RWPE2 (cell line): Measurements from ENCODE around the gene TCEAL3.
A peak's percentile ranks its signal among the peaks of the same experiment; 100 is the strongest.

Experiments
- ATAC-seq: fragments of 200-7000 bp; cut with Tn5 transposase; 3 replicates; pipeline ENCODE4 v1.9.1; 2021; ENCODE audit warnings: low read depth
- DNase-seq: peaks from one replicate; pipeline ENCODE4 v3.0.0-alpha.2; 2020; ENCODE audit warnings: low spot score
- H3K27ac ChIP-seq: fragments of 450-650 bp; 2 replicates; pipeline ENCODE4 v1.5.1; 2017; ENCODE audit warnings: mild to moderate bottlenecking; ENCODE audit not compliant: poor library complexity, severe bottlenecking
- H3K27me3 ChIP-seq: fragments of 250-450 bp; sonication (Bioruptor Pico); 2 replicates; pipeline ENCODE4 v1.5.1; 2021; ENCODE audit warnings: mild to moderate bottlenecking, moderate library complexity; ENCODE audit not compliant: insufficient read depth, poor library complexity, severe bottlenecking
- H3K36me3 ChIP-seq: fragments of 250-450 bp; sonication (Bioruptor Pico); 2 replicates; pipeline ENCODE4 v1.5.1; 2020; ENCODE audit warnings: low read depth, mild to moderate bottlenecking, moderate library complexity
- H3K4me1 ChIP-seq: fragments of 250-450 bp; sonication (Bioruptor Pico); 2 replicates; pipeline ENCODE4 v1.5.1; 2021; ENCODE audit warnings: mild to moderate bottlenecking, moderate library complexity; ENCODE audit not compliant: insufficient read depth, poor library complexity, severe bottlenecking
- H3K4me3 ChIP-seq: fragments of 250-450 bp; sonication (Bioruptor Pico); 2 replicates; pipeline ENCODE4 v1.5.1; 2021; ENCODE audit warnings: mild to moderate bottlenecking, moderate library complexity; ENCODE audit not compliant: severe bottlenecking
- H3K9me3 ChIP-seq: fragments of 250-450 bp; sonication (Bioruptor Pico); 2 replicates; pipeline ENCODE4 v1.5.1; 2021; ENCODE audit warnings: mild to moderate bottlenecking, moderate library complexity; ENCODE audit not compliant: severe bottlenecking
- TF ChIP-seq, protein P1 (sequence below): fragments of 450-650 bp; IDR thresholded peaks from one replicate; pipeline ENCODE4 v1.5.1; 2017; ENCODE audit warnings: mild to moderate bottlenecking, moderate library complexity; ENCODE audit not compliant: poor library complexity, severe bottlenecking

TCEAL3 gene

DNA sequence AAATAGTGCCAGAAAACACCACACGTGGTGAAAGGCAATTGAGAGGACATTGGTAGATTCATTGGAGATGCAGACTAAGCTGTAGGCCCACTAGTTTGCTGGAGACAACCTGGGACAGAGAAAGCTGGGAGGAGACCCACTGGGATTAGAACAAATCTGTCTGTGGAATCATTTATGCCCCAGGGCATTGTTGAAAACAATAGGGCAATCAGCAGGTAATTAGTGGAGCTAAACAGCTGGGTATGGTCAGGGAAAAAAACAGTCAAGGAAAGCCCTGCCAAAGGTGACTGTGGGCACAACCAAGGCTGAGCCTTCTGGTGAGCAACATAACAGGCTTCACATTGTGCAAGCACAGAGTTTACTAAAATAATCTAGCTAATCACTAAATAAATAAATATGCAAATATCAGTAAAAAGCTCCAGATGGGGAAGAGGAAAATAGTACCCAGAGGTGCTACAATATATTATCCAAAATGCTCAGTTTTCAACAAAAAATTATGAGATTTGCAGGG lies 9.0 kb downstream of the TCEAL3 start:
- Histone ChIP-seq H3K27ac (peak overlapping the region; percentile 81), H3K36me3 (peaks cover 4% of the 10 kb centered on the region), H3K4me3 (no peak overlapping the region), H3K4me1 (peaks cover 16% of the 10 kb centered on the region), H3K9me3 (no peaks in the 10 kb centered on the region), H3K27me3 (no peaks in the 10 kb centered on the region)
- no peak for ATAC-seq
- TF ChIP-seq, protein P1, sequence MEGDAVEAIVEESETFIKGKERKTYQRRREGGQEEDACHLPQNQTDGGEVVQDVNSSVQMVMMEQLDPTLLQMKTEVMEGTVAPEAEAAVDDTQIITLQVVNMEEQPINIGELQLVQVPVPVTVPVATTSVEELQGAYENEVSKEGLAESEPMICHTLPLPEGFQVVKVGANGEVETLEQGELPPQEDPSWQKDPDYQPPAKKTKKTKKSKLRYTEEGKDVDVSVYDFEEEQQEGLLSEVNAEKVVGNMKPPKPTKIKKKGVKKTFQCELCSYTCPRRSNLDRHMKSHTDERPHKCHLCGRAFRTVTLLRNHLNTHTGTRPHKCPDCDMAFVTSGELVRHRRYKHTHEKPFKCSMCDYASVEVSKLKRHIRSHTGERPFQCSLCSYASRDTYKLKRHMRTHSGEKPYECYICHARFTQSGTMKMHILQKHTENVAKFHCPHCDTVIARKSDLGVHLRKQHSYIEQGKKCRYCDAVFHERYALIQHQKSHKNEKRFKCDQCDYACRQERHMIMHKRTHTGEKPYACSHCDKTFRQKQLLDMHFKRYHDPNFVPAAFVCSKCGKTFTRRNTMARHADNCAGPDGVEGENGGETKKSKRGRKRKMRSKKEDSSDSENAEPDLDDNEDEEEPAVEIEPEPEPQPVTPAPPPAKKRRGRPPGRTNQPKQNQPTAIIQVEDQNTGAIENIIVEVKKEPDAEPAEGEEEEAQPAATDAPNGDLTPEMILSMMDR: no peak
- no peak for DNase-seq

DNA sequence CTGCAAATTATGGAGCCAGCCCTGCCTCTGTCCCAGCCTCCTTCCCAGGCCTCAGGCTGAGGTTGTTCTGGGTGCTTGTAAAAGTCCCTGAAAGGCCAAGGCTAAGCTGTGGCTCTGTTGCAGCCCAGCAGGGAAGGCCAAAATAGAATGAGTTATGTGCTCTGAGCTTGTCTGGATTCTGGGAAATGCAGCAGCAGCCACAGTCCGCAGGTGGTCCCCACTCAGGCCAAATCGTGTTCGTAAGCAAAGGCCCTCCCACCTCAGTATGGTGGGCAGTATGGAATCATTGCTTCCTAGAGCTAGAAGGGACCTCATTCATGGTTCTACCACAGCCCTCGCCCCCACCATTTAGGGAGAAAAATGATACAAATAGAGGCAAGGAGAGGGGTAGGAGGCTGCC lies 16.3 kb downstream of the TCEAL3 start:
- no peaks in the 10 kb centered on the region for H3K27me3 ChIP-seq
- no peaks in the 10 kb centered on the region for H3K4me1 ChIP-seq
- H3K4me3 ChIP-seq: no peak overlapping the region
- no peaks in the 10 kb centered on the region for H3K36me3 ChIP-seq
- no peak for DNase-seq
- H3K27ac ChIP-seq: no peak overlapping the region
- no peaks in the 10 kb centered on the region for H3K9me3 ChIP-seq
- TF ChIP-seq, protein P1: no peak
- no peak for ATAC-seq

DNA sequence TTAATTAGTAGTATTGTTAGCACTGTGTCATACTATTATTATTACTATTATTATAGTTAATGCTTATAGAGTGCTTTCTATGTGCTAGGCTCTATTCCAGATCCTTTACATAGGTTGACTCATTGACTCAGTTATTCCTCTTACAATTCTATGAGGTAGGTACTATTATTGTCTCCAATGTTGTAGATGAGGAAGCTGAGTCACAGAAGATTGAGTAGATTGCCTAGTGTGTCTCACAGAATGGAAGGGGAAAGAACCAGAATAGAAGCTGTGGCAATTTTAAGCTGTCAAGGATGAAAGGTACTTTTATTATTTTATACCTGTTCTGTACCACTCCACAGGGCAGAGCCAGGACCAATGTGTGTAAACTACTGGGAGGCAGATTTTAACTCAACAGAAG lies 19.1 kb downstream of the TCEAL3 start:
- Histone ChIP-seq H3K9me3 (no peaks in the 10 kb centered on the region), H3K4me3 (no peak overlapping the region), H3K27ac (no peak overlapping the region), H3K27me3 (no peaks in the 10 kb centered on the region), H3K4me1 (no peaks in the 10 kb centered on the region), H3K36me3 (no peaks in the 10 kb centered on the region)
- ATAC-seq: 0 out of 3 replicates have a peak, but pooled peaks have one; percentile 17
- DNase-seq: no peak
- TF ChIP-seq, protein P1: no peak

DNA sequence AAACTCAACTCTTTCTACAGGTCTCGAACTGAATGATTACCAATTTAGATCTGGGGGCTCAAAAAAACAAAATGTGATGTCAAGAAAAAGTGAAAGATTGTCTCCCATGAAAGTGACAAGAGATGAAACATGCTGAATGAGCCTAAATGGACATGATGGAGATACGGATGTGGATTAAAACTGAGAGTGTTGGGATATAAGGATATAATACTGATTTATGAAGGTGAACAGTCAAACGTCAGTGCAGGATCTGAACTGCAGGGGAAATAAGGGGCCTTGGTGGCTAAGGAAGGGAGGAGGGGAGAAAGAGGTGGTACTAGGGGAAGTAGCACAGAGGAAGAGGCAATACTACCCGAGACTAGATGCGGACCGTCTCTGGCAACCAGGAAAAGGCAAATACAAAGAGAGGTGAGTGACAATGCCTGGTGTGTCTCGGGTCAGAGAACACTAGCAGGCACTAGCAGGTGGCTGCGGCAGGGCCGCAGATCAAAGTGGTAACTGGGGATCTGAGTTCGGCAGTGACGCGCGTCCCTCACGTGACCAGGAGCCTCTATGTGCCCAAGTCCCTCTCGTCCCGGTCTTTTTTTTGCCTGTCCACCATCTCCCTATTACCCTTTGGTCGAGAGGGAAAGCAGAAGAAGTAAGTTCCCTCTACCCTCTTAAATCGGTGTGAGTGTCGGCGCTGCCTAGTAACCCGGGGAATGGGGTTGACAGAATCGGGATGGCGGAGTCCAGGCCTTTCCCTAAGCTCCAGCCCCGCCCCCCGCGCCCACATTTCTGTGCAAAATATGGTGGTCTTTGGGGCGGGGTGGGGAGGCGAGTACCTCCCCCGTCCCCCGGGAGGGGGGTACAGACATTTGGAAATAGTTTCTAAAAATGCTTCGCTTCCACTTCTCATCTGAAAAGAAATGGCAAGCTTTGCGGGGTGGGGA lies 20.9 kb downstream of the TCEAL3 start, which contains the start of gene TCEAL1:
Gene TCEAL1, plus strand, starts transcription at position 590 of the 932 bp plus-strand sequence. CDS start 942 bp downstream, outside the sequence.
- no peaks in the 10 kb centered on the region for H3K4me1 ChIP-seq
- H3K9me3 ChIP-seq: no peaks in the 10 kb centered on the region
- H3K27ac ChIP-seq: peak within 1 kb of the TSS; percentile 82
- TF ChIP-seq, protein P1: no peak
- no peaks in the 10 kb centered on the region for H3K27me3 ChIP-seq
- no peaks in the 10 kb centered on the region for H3K36me3 ChIP-seq
- H3K4me3 ChIP-seq: peak within 1 kb of the TSS; percentile 63
- ATAC-seq (peak; percentile 15; the same call in 2 of the 3 replicates), DNase-seq (no peak)
